Calu3 (cell line): ENCODE data around the gene TNS1. TPM values are rescaled to one million over a fixed set of nuclear protein-coding genes. Genes with fewer than 3 reads are reported as not detected.

Experiments used
- BruUV-seq: library from RNA; stranded (reverse); fragments of 400-500 nt; replicated peaks from 2 replicates; lab custom pipeline; 2021; lab: Mats Ljungman, UMichigan
- CTCF ChIA-PET: fragments of 300-600 bp; sonication (Branson Sonifier 250); formaldehyde crosslinking; loops from one replicate; lab custom pipeline; 2022; ENCODE audit warnings: antibody characterized with exemption; lab: Charles Lee
- DNase-seq: peaks from one replicate; pipeline ENCODE4 v3.0.0; 2022
- H3K27ac Mint-ChIP-seq: one replicate; pipeline ENCODE4 v1.8.0; 2022; ENCODE audit warnings: mixed read lengths; ENCODE audit not compliant: unreplicated experiment
- H3K27me3 Mint-ChIP-seq: one replicate; pipeline ENCODE4 v1.8.0; 2022; ENCODE audit warnings: mixed read lengths; ENCODE audit not compliant: unreplicated experiment
- H3K36me3 Mint-ChIP-seq: one replicate; pipeline ENCODE4 v1.8.0; 2022; ENCODE audit warnings: mild to moderate bottlenecking, moderate library complexity, mixed read lengths; ENCODE audit not compliant: insufficient read depth, unreplicated experiment
- H3K4me1 Mint-ChIP-seq: one replicate; pipeline ENCODE4 v1.8.0; 2022; ENCODE audit warnings: mild to moderate bottlenecking, low read depth, mixed read lengths; ENCODE audit not compliant: unreplicated experiment
- H3K4me3 Mint-ChIP-seq: one replicate; pipeline ENCODE4 v1.8.0; 2022; ENCODE audit warnings: mild to moderate bottlenecking, low read depth, moderate library complexity, mixed read lengths; ENCODE audit not compliant: unreplicated experiment
- H3K9me3 Mint-ChIP-seq: one replicate; pipeline ENCODE4 v1.8.0; 2022; ENCODE audit warnings: low read depth, mixed read lengths; ENCODE audit not compliant: unreplicated experiment
- CTCF ChIP-seq: fragments of 200-600 bp; IDR thresholded peaks from one replicate; pipeline ENCODE4 v1.8.0; 2022; ENCODE audit warnings: antibody characterized with exemption; ENCODE audit not compliant: unreplicated experiment
- intact Hi-C: fragments of 100-400 bp; cut with micrococcal nuclease; formaldehyde crosslinking; loops from one replicate; pipeline ENCODE4 v1.10.0; 2022; ENCODE audit not compliant: unreplicated experiment
- total RNA-seq: library from RNA; stranded (reverse); gene quantifications from 2 replicates; pipeline ENCODE4 v1.2.3, GENCODE V29; 2022

Gene TNS1
- total RNA-seq, 1 experiment from 2014 or later, result 2.2 TPM

DNA sequence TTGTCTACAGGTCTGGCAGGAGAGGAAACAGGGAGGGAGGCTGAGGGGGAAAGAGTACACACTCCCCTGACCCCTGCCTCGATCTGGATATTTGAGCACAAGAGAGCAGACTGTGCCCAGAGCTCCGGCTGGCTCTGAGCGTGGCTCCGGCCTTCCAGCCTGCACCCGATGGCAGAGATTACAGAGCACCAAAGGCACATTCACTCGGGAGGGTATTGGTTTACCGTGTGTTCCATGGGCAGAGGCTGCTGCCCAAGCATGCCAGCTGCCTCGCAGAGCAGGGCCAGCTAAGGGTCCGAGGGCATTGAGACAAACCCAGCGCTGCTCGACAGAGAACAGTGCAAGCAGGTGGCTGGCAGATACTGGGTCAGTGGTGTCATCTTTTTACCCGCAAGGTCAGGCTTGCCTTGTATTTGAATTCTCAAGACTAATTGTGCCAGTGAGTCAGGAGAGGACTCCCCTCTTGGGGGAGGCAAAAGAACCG, 132.2 kb downstream of the TNS1 start:
- peaks cover 90% of the 10 kb centered on the region for H3K27me3 Mint-ChIP-seq
- DNase-seq, result no peak
- intact Hi-C loops, result no loop called here
- no peaks in the 10 kb centered on the region for H3K4me1 Mint-ChIP-seq
- TF ChIP-seq CTCF, result no peak
- no peak overlapping the region for H3K4me3 Mint-ChIP-seq
- BruUV-seq, result no TSS peak
- CTCF ChIA-PET, result no interaction called here
- H3K9me3 Mint-ChIP-seq, result no peaks in the 10 kb centered on the region
- no peaks in the 10 kb centered on the region for H3K36me3 Mint-ChIP-seq
- H3K27ac Mint-ChIP-seq, result no peak overlapping the region

DNA sequence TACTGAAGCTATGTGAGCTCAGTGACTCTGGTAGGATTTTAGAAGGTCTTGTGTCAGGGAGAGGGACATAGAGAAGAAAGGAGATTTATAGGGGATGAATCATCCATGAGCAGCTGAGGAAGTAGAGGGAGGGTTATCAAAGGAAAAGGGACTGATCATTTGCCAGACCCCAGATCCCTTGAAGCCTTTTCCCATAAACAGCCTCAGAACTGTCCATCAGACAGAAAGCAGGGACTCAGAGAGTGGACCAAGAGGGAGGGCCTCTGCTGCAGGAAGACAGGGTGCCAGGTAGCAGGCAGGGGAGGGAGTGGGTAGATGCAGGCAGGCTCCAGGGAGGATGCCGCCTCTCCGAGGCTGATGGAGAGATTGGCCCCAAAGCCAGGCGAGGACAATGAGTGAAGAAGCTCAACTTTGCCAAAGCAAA, 133.9 kb downstream of the TNS1 start:
- no peaks in the 10 kb centered on the region for H3K4me1 Mint-ChIP-seq
- H3K9me3 Mint-ChIP-seq, result no peaks in the 10 kb centered on the region
- no peak overlapping the region for H3K27ac Mint-ChIP-seq
- CTCF ChIA-PET, result interaction anchor here (1.2 kb wide), 1 partner anchor 17 kb away, joined by 3 read pairs; no protein-coding TSS in a partner anchor
- intact Hi-C loops, result no loop called here
- BruUV-seq, result no TSS peak
- DNase-seq, result no peak
- no peak overlapping the region for H3K4me3 Mint-ChIP-seq
- H3K36me3 Mint-ChIP-seq, result no peaks in the 10 kb centered on the region
- peaks cover 90% of the 10 kb centered on the region for H3K27me3 Mint-ChIP-seq
- no peak for TF ChIP-seq CTCF

DNA sequence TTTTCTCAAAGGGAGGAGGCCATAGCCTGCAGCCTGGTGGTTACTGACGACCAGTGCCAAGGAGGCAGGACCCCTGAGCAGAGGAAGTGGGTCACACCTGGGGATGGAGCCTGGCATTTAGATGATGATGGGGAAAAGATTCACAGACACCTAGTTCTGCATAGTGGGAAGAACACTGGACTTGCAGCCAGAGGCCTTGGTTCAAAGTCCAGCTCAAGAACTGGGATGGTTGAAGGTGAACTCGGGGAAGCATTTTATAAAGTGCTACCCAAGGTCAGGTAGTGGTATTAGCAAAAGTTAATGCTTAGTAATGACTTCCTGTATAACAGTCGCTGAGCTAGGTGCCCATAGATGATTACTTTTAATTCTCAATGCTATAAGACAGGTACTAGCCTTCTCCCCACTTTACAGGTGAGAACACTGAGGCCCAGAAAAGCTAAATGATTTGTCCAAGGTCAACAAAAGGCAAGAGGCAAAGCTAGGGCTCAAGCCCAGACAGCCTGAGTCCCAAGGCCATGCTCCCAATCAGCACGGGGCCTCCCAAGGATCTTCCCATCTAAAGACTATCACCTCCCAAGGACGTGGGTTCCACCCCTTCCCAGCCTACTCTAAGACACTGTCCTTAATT, 134.4 kb downstream of the TNS1 start:
- H3K4me1 Mint-ChIP-seq, result no peaks in the 10 kb centered on the region
- H3K4me3 Mint-ChIP-seq, result no peak overlapping the region
- CTCF ChIA-PET, result interaction anchor here (0.6 to 1.2 kb wide), 2 partner anchors 16 to 64 kb away, joined by 3 to 4 read pairs; no protein-coding TSS in a partner anchor
- intact Hi-C loops, result no loop called here
- no peaks in the 10 kb centered on the region for H3K9me3 Mint-ChIP-seq
- no peak for TF ChIP-seq CTCF
- peaks cover 90% of the 10 kb centered on the region for H3K27me3 Mint-ChIP-seq
- DNase-seq, result no peak
- no peak overlapping the region for H3K27ac Mint-ChIP-seq
- BruUV-seq, result no TSS peak
- no peaks in the 10 kb centered on the region for H3K36me3 Mint-ChIP-seq

- CTCF ChIA-PET, result no interaction called here
Measured at GRCh38 chr2:217866457-217866856, 136.3 kb downstream of the TNS1 start.

More at GRCh38 chr2:217866457-217866856, 136.3 kb downstream of the TNS1 start:
- no peaks in the 10 kb centered on the region for H3K9me3 Mint-ChIP-seq
- no peak overlapping the region for H3K27ac Mint-ChIP-seq
- intact Hi-C loops, result no loop called here
- no TSS peak for BruUV-seq
- no peak for TF ChIP-seq CTCF
- H3K4me3 Mint-ChIP-seq, result no peak overlapping the region
- peaks cover 96% of the 10 kb centered on the region for H3K27me3 Mint-ChIP-seq
- DNase-seq, result no peak
- no peaks in the 10 kb centered on the region for H3K36me3 Mint-ChIP-seq
- no peaks in the 10 kb centered on the region for H3K4me1 Mint-ChIP-seq
